ENCODE data around the gene PUS7L.

Gene PUS7L

DNA sequence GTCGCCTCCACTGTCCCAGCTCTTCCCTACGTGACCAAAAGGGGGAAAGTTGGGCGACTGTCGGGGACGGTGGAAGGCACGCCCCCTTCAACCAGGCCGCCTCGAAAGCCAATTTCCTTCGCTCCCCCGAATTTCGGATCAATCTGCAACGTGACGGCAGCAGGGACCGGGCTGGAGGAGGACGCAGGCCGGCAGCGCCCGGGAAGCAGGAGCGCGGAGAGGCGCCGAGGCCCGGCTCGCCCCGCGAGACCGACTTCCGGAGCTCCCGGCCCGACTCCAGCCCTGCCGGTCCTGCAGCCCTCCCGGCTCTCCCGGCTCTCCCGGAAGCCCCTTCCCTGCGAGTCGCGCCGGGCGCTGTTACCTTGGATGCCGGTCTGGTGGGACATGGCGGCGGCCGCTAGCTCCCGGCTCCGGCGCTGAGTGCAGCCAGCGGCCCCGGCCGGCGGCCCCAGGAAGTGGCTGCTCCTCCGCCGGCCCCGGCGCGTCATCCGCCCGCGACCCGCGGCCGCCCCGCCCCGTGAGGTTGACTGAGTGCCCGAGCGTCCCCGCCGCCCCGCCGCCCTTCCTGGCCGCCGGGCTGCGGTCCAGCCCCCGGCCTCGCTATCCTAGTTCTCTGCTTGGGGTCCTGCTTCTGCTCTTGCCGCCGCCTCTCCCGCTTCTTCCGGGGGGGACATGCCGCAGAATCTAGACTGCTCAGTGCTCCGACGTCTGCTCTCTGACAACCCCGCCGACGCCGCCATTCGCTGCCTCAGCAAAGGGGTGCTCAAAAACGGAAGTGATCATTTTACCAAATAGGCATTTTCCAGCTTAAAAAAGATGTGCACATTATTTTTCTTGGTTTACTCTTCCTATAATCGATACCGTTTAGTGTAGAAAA lies 47.5 kb upstream of the PUS7L start, which contains the start of gene TWF1:
Gene TWF1 (minus strand): TSS at position 458 of the 877 bp plus-strand sequence. CDS start 72 bp downstream, at position 386.
- H3K4me3 ChIP-seq (ENCODE audit: low read length in 2 of 2) = peak within 1 kb of the TSS; percentile 88 to 98
- H3K14ac ChIP-seq (ENCODE audit: low read length) = peak within 1 kb of the TSS; percentile 89
- no peak within 1 kb of the TSS for H4K91ac ChIP-seq (ENCODE audit: low read depth, low read length, poor library complexity)
- H4K8ac ChIP-seq (ENCODE audit: low read depth, low read length) = peak within 1 kb of the TSS; percentile 92
- no peak within 1 kb of the TSS for H2AK5ac ChIP-seq (ENCODE audit: low read depth, low read length)
- H2AFZ ChIP-seq (ENCODE audit: low read length) = peak within 1 kb of the TSS; percentile 99
- H3K27me3 ChIP-seq (ENCODE audit: control insufficient read depth in 3 of 3, insufficient read depth in 3 of 3, low read depth in 1 of 3, low read length in 3 of 3) = no peaks in the 10 kb centered on the region
- peak within 1 kb of the TSS; percentile 97 for H2BK5ac ChIP-seq (ENCODE audit: low read length)
- peak within 1 kb of the TSS; percentile 76 for H3K23ac ChIP-seq (ENCODE audit: low read depth, low read length, poor library complexity)
- no peaks in the 10 kb centered on the region for H3K4me1 ChIP-seq (ENCODE audit: control insufficient read depth in 2 of 2, insufficient read depth in 1 of 2, low read depth in 1 of 2, low read length in 2 of 2)
- peaks cover 0 to 31% of the 10 kb centered on the region in 2 donors for H3K36me3 ChIP-seq (replicated peaks in 1 of 2; ENCODE audit: control insufficient read depth in 2 of 2, insufficient read depth in 2 of 2, low read length in 2 of 2)
- peak; percentile 77 for DNase-seq (ENCODE audit: low spot score)
- no peak within 1 kb of the TSS for H2BK15ac ChIP-seq (ENCODE audit: low read length)
- H3K9me3 ChIP-seq (replicated peaks in 1 of 2; ENCODE audit: control insufficient read depth in 2 of 2, insufficient read depth in 1 of 2, low read depth in 1 of 2, low read length in 2 of 2) = no peaks in the 10 kb centered on the region
- peak within 1 kb of the TSS; percentile 97 for H3K18ac ChIP-seq (ENCODE audit: low read length)
- peak within 1 kb of the TSS; percentile 83 for H3K4me2 ChIP-seq (ENCODE audit: insufficient read depth, low read length, poor library complexity, severe bottlenecking)
- peaks cover 4% of the 10 kb centered on the region for H3K79me1 ChIP-seq (ENCODE audit: low read depth, low read length)
- no peak within 1 kb of the TSS for H2BK12ac ChIP-seq (ENCODE audit: low read length)
- no peak within 1 kb of the TSS for H3K4ac ChIP-seq (ENCODE audit: low read length)
- H3K9ac ChIP-seq (ENCODE audit: low read depth, low read length, poor library complexity) = peak within 1 kb of the TSS; percentile 98
- H3K27ac ChIP-seq (replicated peaks; ENCODE audit: low read length) = peak within 1 kb of the TSS; percentile 97
- H2BK120ac ChIP-seq (ENCODE audit: low read depth, low read length) = no peak within 1 kb of the TSS
- WGBS, 2 donors (ENCODE audit: extremely low coverage in 2 of 2, insufficient read length in 2 of 2, insufficient replicate concordance in 1 of 2) = no CpG with 5 or more reads among the region's 89 CpGs

DNA sequence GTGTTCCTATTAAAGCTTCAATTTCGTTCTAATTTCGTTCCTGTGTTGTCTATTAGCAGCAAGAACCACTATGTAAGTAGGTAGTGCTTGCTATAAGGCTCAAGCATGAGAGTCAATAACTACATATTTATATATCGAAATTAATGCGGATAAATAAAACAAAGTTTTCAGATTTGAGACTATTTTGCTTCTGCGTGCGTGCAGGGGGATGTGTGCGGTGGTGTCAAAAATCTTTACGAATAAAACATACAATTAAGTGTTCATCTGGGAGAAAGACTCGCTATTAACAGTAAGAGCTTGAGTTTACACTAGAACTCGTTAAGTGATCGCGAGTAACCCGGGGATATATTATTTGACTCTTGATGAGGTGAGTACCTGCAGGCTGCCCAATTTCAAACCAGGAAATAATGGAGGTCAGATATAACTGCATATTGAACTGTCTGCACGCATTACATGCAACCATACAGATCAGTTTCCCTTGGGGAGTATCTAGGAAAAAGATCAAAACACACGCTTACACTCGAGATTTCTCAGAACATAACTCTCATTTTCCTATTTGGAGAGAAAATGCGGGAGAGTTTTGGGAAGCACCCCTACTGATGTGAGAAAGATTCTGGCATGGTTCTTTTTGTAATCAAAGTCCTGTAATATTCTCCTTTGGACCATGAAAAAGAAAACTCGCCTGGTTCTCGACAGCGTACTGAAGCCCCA lies 46.7 kb upstream of the PUS7L start:
- Histone ChIP-seq H3K23ac (ENCODE audit: low read depth, low read length, poor library complexity) (no peak overlapping the region), H3K27me3 (ENCODE audit: control insufficient read depth in 3 of 3, insufficient read depth in 3 of 3, low read depth in 1 of 3, low read length in 3 of 3) (no peaks in the 10 kb centered on the region), H3K4me1 (ENCODE audit: control insufficient read depth in 2 of 2, insufficient read depth in 1 of 2, low read depth in 1 of 2, low read length in 2 of 2) (no peaks in the 10 kb centered on the region), H2BK120ac (ENCODE audit: low read depth, low read length) (no peak overlapping the region), H4K91ac (ENCODE audit: low read depth, low read length, poor library complexity) (no peak overlapping the region), H2BK15ac (ENCODE audit: low read length) (no peak overlapping the region), H2AFZ (ENCODE audit: low read length) (peak overlapping the region; percentile 99), H3K4me3 (ENCODE audit: low read length in 2 of 2) (peak overlapping the region; percentile 88 to 98), H2BK5ac (ENCODE audit: low read length) (peak overlapping the region; percentile 97), H3K4me2 (ENCODE audit: insufficient read depth, low read length, poor library complexity, severe bottlenecking) (peak overlapping the region; percentile 83), H3K14ac (ENCODE audit: low read length) (no peak overlapping the region), H2AK5ac (ENCODE audit: low read depth, low read length) (no peak overlapping the region), H3K9me3 (replicated peaks in 1 of 2; ENCODE audit: control insufficient read depth in 2 of 2, insufficient read depth in 1 of 2, low read depth in 1 of 2, low read length in 2 of 2) (no peaks in the 10 kb centered on the region), H3K36me3 (replicated peaks in 1 of 2; ENCODE audit: control insufficient read depth in 2 of 2, insufficient read depth in 2 of 2, low read length in 2 of 2) (peaks cover 0 to 39% of the 10 kb centered on the region in 2 donors), H3K27ac (replicated peaks; ENCODE audit: low read length) (peak overlapping the region; percentile 97), H4K8ac (ENCODE audit: low read depth, low read length) (no peak overlapping the region), H2BK12ac (ENCODE audit: low read length) (no peak overlapping the region), H3K18ac (ENCODE audit: low read length) (peak overlapping the region; percentile 97), H3K4ac (ENCODE audit: low read length) (no peak overlapping the region), H3K79me1 (ENCODE audit: low read depth, low read length) (peaks cover 4% of the 10 kb centered on the region), H3K9ac (ENCODE audit: low read depth, low read length, poor library complexity) (peak overlapping the region; percentile 98)
- DNase-seq (ENCODE audit: low spot score) = no peak
- no CpG with 5 or more reads among the region's 20 CpGs for WGBS, 2 donors (ENCODE audit: extremely low coverage in 2 of 2, insufficient read length in 2 of 2, insufficient replicate concordance in 1 of 2)

DNA sequence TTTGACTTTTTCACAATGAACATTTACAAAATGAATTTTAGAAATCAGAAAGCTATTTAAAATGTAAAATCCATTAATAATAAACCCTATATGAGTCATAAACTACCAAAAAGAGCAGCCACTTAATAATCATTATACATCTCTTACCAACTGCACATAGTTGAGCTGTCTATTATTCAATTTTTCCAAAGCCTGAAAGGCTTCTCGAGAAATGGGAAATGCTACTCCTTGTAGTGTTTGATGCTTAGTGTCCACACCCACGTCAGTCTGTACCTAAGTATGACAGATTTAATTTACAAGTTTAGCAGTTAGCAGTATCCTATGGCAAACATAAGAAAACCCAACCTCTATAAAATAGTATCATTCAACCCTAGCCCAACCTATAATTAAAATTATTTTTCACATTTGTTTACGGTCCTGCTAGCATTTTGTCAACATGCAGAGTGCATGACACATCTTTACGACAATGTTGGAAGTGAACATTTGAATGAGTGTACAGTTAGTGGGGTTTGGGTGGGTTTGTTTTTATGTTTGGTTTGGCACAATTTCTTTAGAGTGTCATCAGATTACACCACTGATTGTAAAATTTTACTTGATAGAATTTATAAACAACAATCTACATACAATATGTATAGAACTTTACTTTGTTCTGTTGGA lies 39.1 kb upstream of the PUS7L start:
- Histone ChIP-seq H3K27ac (replicated peaks; ENCODE audit: low read length) (no peak overlapping the region), H3K79me1 (ENCODE audit: low read depth, low read length) (no peaks in the 10 kb centered on the region), H2BK5ac (ENCODE audit: low read length) (no peak overlapping the region), H3K4me3 (ENCODE audit: low read length in 2 of 2) (no peak overlapping the region), H3K9ac (ENCODE audit: low read depth, low read length, poor library complexity) (no peak overlapping the region), H2AK5ac (ENCODE audit: low read depth, low read length) (no peak overlapping the region), H3K4me2 (ENCODE audit: insufficient read depth, low read length, poor library complexity, severe bottlenecking) (no peak overlapping the region), H3K14ac (ENCODE audit: low read length) (no peak overlapping the region), H3K4me1 (ENCODE audit: control insufficient read depth in 2 of 2, insufficient read depth in 1 of 2, low read depth in 1 of 2, low read length in 2 of 2) (no peaks in the 10 kb centered on the region), H3K36me3 (replicated peaks in 1 of 2; ENCODE audit: control insufficient read depth in 2 of 2, insufficient read depth in 2 of 2, low read length in 2 of 2) (peaks cover 2 to 83% of the 10 kb centered on the region in 2 donors), H2BK120ac (ENCODE audit: low read depth, low read length) (no peak overlapping the region), H2AFZ (ENCODE audit: low read length) (no peak overlapping the region), H3K9me3 (replicated peaks in 1 of 2; ENCODE audit: control insufficient read depth in 2 of 2, insufficient read depth in 1 of 2, low read depth in 1 of 2, low read length in 2 of 2) (no peaks in the 10 kb centered on the region), H3K4ac (ENCODE audit: low read length) (no peak overlapping the region), H2BK15ac (ENCODE audit: low read length) (no peak overlapping the region), H3K18ac (ENCODE audit: low read length) (no peak overlapping the region), H3K27me3 (ENCODE audit: control insufficient read depth in 3 of 3, insufficient read depth in 3 of 3, low read depth in 1 of 3, low read length in 3 of 3) (no peaks in the 10 kb centered on the region), H4K91ac (ENCODE audit: low read depth, low read length, poor library complexity) (no peak overlapping the region), H2BK12ac (ENCODE audit: low read length) (no peak overlapping the region), H3K23ac (ENCODE audit: low read depth, low read length, poor library complexity) (no peak overlapping the region), H4K8ac (ENCODE audit: low read depth, low read length) (no peak overlapping the region)
- no CpG with 5 or more reads among the region's 4 CpGs for WGBS, 2 donors (ENCODE audit: extremely low coverage in 2 of 2, insufficient read length in 2 of 2, insufficient replicate concordance in 1 of 2)
- DNase-seq (ENCODE audit: low spot score) = no peak
